ENCODE data around the gene RTL10.
"Not testable (repeated sequence)": the region's sequence is repeated elsewhere in the genome, so short reads cannot be mapped to it uniquely, and the experiment has no call there.

RTL10 gene

DNA sequence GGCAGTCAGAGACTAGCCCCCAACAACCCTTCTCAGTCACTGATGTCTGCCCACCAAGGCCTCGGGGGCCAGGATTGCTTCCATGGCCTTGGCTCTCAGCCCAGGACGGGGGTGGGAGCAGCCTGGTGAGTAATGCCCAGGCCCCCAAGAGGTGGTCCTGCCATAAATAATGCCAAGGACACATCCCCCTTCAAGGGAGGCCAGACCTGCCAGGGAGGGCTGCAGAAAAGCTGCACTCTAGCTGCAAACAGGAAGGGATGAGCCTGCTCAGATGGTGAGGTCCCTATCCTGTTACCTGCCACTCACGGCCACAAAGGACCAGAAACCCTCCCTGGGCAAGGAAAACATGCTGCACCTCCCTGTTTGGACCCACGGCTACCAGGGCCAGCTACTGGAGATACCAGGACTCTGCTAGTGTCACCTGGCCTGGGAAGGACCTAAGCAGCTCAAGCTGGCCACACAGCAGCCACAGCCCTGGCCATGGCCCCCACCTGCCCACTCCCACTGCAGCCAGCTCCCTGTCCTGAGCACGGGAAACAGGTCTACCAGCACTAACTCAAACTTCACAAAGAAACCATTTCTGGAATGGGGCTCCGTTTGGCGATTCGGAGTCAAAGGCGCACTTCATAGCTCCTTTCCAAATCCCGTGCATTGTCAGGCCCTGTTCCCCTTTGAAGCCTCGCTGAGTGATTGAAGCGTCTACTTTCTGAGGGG lies 12.1 kb downstream of the RTL10 start:
- no peak for DNase-seq

DNA sequence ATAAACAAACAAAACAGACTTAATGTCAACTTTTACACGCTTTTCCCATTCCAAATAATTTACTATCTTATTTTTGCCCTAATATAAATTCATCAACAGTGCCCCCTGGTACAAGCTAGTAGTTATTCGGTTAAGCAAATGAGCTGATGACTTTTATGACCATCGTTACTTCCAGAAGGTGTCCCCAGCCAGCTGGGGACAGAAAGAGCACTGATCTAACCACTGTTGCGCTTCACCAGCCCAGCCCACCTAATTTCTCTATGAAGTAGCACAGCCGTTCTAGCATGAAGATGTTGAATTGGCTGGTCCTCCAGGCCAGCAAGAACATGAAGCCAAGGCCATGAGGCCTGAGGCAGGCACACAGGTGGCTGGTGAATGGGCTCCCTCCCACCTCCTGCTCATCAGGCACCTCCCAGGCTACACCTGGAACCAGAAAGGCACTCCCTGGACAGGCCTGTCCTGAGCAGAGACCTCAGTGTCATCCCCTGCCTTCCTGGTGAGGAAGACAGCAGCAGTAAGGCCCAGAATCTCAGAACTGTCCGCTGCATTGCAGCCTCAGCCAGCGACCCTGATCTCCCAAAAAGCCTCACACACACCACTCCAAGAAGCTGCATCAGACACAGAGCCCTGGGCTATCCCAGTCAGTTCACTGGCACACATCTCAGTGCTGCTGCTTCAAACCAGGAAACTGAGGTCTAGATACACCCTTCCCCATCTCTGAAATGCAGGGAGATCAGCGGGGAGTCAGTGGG lies 12.9 kb downstream of the RTL10 start:
- DNase-seq: no peak

DNA sequence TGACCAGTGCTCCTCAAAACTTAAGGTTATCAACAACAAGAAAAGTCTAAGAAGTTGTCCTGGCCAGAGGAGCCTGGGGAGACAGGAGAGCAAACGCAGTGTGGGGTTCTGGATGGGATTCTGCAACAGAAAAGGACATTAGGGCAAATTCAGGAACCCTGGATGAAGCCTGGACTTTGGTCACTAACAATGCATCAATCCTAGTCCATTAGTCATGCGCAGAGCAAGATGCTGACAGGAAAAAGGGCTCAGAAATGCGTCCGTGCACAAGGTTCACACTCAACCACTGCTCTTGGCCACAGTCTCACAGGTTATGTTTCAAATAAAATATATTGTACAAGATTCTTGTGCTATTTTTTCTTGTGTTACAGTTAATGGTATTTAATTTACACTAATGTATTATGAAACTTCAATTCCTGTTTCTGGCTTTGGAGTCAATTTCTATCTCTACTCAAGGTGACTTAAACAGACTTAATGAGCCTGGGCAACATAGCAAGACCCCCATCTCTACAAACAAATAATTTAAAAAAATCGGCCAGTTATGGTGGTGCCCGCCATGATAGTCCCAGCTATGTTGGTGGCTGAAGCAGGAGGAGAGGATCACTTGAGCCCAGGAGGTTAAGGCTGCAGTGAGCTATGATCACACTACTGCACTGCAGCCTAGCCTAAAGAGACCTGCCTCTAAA lies 13.6 kb downstream of the RTL10 start:
- no peak for DNase-seq

DNA sequence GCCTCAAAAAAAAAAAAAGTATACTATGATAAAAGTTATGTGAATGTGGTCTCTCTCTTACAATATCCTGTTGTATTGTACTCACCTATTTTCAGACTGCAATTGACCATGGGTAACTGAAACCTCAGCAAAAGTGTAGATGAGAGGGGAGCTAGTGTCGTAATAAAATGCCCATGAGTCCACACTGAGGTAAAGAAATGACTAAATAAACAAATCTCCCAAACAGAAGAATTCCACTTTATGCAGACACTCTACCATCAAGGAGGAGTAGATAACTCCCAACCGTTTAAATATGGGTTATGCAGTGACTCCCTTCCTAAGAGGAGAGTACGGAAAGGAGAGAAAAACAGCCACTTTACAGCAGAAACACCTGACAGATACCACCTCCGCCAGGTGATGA lies 14.6 kb downstream of the RTL10 start:
- DNase-seq: no peak

DNA sequence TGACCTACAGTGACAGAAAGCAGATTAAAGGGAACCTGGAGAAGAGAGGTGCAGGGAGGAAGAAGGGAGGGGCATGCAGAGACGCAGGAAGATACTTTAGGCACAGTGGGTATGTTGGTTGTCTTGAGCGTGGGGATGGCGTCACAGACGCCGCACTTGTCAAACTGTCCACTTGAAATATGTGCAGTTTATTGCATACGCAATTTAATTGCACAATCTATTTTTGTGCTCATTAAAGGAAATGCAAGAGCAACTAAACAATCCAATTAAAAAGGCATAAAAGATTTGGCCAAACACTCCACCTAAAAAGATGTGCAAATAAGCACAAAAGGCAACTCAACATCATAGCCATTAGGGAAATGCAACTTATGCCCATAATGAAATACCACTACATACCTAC lies 16.8 kb downstream of the RTL10 start:
- DNase-seq: no peak

DNA sequence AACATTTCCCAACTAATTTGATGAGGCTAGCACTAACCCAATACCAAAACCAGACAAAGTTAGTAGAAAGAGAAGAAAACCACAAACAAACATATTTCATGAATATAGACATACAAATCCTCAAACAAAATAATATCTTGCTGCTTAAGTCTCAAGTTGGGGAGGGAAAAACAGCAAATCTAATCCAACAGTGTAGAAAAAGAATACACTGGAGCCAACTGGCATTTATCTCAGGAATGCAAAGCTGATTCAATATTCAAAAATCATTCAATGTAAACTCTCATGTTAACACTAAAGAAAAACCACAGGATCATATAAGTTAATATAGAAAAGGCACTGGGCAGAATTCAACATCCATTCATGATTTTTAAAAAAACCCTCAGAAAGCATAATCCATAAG lies 18.2 kb downstream of the RTL10 start:
- DNase-seq: no peak

DNA sequence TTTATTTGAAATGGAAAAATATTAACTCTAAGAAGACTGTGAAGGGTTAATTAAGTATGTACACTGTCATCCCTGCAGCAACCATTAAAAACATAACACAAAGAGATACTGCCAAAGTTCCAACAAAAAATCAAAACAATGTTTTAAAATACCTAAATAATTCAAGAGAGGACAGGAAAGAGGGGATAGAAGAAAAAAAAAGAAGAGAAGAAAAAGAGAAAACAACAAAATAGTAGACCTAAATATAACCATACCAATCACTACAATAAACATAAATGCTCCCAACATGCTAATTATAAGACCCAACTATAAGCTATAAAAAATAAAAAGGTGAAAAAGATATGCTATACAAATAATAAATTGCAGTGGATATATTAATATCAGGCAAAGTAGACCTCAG lies 20.1 kb downstream of the RTL10 start:
- DNase-seq: no peak

DNA sequence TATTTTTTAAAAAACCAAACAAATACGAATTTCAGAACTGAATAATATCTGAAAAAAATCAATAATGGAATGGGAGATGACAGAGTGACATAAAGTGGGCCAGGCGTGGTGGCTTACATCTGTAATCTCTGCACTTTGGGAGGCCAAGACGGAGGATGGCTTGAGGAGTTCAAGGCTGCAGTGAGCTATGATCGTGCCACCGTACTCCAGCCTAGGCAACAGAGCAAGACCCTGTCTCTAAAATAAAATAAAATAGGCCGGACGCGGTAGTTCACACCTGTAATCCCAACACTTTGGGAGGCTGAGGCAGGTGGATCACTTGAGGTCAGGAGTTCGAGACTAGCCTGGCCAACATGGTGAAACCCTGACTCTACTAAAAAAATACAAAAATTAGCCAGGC lies 21.3 kb downstream of the RTL10 start:
- not testable (repeated sequence) for DNase-seq

DNA sequence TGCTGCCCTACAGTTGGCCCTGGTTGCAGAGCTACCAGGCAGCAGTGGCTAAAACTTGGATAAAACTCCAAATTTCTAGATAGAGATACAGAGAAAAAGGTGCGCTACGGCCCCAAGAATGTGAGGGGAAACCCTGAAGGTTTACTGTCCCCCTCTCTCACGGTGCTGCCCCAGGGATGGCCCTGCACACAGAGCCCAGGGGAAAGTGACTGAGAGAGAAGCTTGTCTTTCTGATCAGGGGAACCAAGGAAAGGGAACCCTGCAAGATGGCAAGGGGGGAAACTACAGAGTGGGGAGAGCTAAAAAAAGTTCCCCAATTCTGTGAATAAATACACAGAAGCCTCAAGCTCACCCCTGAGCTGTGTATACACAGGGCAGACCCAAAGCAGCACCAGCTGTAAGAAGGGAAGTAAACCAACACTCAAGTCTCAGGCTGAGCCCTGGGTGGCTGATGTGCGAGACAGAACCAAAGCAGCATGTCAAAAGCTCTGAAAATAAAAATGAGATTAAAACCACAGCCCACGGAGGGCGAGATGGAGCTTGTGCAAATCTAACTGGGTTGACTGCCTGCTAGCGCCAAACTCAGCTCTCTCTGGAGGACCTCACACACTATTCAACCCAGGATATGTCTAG lies 22.1 kb downstream of the RTL10 start:
- no peak for DNase-seq

DNA sequence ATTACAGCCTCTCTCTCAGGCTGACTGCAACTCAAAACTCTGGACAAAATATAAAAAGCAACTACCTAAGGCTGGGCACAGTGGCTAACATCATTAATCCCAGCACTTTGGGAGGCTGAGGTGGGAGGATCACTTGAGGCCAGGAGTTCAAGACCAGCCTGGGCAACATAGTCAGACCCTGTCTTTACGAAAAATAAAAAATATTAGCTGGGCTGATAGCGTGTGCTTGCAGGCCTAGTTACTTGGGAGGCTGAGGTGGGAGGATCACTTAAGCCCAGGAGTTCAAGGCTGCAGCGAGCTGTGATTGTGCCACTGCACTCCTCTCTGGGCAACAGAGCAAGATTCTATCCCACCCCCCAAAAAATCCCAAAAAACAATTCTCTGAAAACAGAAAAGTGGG lies 22.7 kb downstream of the RTL10 start:
- DNase-seq: not testable (repeated sequence)

DNA sequence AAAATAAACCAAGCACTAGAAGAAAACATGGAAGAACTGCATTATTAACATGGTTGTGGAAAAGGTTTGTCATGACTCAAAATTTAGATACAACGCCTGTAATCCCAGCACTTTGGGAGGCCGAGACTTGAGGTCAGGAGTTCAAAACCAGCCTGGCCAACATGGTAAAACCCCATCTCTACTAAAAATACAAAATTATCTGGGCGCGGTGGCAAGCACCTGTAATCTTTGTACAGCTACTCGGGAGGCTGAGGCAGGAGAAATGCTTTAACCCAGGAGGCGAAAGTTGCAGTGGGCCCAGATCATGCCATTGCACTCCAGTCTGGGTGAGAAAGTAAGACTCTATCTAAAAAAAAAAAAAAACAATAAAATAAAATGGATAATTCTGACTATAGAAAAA lies 23.7 kb downstream of the RTL10 start:
- no peak for DNase-seq

DNA sequence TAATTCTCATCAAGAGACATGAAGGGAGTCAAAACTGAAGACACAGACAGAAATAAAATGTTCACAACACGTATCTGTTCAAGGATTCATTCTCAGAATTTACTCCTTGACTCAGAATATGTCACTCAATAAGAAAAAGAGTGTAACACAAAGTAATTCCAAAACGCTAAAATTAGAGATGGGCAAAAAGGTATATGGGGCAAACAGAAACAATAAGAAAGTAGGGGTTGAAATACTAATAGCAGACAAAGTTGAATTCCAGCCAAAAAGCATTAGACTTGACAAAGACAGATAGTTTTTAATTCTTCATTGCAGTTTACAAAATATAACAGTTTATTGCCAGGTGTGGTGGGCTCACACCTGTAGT lies 26.7 kb downstream of the RTL10 start:
- no peak for DNase-seq

DNA sequence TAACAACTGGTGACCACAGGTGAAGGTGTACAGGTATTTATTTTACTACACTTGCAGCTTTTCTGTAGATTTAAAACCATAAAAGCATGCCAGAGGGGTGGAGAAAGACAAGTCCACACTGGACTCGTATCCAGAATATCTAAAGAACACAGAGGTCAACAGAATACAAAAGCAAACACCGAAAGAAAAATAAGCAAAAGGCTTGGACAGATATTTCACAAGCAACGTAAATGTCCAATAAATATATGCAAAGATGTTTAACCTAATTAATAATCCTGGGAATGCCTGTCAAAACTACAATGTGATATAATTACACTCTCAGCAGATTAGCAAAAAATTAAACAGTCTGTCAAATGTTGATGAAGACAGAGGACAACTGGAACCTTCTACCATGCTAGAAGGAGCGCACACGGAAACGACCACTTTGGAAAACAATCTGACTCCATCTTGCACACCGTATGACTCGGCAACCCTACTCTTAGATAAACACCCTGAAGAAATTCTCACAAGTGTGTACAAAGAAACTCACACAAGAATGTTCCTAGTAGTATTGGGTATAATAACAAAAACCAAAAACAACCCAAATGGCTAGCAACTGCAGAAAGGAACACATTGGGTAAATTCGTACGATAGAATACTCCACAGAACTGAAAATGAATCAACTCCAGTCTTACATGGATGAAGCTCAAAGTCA lies 27.2 kb downstream of the RTL10 start:
- no peak for DNase-seq

DNA sequence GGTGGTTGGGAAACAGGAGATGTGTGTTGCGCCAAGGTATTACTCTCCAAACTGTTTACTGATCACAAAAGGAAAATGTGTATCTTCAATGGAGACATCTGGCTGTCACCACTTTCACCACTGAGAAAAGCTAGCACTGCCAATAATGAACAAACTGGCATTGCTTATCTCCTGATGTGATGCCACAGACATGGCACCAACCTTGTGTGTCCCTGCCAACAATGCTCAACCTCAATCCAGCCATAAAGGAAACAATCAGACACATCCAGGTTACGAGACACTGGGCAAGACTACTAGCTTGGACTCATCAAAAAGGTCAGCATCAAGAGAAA lies 28.1 kb downstream of the RTL10 start:
- no peak for DNase-seq

DNA sequence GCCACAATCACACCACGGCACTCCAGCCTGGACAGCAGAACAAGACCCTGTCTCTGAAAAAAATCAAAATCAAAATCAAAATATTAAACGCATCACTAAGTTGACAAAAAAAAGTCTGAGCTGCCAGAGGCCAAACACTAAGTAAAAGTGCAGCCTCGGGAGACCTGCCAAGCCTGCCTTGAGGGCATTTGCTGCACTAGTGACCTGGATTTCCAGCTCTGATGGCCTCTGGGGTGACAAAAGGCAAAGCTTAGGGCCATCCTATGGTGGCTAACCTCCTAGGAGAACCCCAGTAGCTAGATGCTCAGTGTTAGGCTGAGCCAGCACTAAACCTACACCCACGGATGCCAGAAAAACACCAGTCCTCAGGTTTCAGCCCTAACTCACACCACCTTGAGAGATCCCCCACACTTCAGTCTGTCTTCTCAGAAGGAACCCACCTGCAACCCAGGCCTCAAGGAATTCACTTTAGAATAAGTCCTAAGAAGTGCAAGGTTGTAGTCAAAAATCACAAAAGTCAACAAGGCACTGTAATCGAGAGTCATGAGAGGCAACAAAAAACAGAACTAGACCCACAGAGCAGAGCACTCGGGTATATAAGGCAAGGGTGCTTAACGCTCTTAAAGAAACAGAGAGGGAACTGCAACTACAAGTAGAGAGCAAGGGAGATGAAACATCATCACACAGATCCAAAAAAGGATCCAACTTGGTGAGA lies 28.6 kb downstream of the RTL10 start:
- DNase-seq: no peak

DNA sequence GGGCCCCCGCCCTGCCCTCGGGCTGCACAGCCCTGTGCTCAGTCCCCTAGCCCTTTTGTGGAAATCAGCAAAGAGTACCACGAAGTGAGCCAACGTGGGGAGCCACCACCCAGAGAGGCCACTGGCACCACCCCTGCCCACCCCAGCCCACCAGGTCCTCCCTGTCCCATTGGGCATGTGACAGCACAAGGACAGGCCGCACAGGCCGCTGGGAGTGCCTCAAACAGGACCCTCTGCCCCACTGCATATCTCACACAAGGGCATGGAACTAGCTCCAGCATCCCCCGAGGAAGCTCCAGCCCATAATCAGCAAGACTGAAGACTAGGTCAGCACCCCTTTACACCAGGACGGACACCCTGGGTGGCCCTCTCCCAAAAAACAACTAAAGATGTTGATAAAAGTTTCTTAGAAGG lies 29.7 kb downstream of the RTL10 start:
- no peak for DNase-seq

DNA sequence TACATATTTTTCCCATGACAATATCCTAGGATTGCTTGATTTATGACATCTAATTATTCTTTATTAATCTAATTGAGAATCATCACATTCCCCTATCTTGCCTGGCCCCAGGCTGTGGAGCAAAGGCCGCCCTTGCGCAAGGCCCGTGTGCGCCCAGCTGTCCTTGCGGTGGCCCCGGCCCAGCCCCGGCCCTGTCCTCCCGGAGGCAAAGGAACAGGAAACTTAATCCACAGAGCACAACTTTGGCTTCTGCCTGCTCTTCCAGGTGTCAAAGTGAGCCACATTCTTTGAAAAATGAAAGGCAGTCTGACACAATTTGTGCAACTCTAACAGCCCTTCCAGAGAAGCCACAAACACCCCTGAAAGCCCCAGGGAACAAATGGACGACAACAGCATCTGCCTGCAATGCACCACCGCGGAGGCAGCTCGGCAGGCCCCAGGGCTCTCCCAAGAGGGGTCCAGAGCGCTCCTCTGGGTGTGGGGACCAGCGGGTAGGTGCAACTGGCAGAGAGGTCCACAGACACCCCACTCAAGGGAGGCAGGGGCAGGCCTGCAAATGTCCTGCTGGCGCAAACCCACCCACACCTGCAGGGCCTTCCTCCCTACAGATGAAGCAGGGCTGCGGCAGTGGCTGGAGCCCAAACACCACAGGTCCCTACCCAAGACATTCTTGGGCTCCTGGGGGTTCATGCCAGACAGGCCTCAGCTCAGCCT lies 30.3 kb downstream of the RTL10 start:
- DNase-seq: no peak

DNA sequence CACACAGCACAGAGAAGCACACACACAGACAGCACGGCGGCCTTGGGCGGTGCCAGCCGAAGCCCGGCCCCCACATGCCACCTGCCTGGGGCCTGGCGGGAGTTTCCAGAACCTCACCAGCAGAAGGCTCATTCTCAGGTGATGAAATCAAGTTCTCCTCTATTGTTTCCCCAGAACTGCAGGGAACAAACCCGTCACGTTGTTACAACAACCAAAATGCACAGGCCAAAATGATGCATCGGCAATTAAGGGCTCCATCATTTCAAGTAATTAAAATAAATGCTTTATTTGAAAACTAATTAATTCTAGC lies 30.8 kb downstream of the RTL10 start:
- DNase-seq: no peak

DNA sequence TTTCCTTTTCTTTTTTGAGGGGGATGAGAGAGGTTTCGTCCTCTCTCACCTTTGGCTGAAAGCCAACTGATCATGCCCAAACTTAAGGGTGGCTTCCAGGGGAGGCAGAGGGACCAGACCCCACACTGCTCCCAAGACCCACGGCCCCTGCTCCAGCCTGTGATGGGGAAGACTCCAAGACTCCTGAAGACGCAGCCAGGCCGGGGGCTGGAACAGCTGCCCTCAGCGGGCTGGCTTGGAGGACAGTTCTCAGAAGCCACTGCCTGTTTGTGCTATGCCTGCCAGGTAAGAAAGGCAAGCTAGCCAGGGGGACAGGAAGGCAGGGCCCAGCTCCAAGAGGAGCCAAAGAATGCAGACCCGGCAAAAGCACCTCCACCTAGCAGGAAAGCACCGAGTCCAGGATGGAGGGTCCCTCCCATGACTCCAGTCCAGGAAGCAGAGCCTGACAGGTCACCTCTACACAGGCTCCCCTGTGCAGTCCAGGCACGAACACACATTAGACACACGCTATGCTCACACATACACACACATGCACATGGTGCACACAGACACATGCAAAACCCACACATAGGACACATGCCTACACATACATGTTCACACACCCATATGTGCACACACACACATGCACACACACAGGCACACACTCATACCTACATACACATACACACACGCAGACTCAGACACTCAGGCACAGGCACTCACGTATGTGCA lies 31.3 kb downstream of the RTL10 start:
- DNase-seq: no peak

DNA sequence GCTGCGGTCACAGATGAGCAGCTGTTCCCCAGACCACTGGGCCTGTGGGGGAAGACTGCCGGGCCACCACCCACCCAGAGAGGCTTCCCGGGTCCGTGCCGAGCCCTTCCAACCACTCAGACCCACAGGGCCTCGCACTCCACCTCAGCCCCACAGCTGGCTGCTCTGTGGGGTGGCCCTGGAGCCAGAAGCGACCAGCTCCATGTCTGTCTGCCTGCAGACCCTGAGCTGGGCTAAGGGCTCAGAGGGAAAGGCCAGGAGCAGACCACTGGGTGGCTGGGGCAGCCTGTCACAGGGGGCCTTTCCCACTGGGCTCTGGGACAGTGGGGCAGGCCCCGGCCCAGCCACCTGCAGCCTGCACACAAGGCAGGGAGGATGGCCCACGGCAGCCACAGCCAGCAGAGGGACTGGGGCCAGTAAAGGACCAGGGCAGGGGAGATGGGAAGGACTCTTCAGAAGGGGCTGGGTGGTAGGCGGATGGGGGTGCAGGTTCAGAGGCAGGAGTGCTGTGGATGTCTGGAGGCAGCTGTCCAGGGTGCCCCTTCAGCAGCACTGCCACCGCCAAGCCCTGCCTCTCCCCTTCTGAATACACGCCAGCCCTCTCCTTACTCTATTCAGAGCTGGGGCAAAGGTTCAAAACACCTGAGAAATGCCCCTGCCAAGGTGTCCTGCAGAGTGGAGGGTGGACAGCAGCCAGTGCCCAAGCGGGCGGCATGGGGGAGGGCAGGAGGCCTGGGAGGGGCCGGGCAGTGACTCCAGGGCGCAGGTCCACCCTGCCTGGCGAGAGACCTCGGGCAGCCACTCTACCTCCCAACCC lies 32.2 kb downstream of the RTL10 start:
- DNase-seq: no peak

Measured in CD4-positive, alpha-beta T cell treated with Interleukin-12 subunit alpha and Interleukin-12 subunit beta, for 1 hour (primary cell).